ENCODE results near the gene ZNF385D.
"Not testable (repeated sequence)": the region's sequence is repeated elsewhere in the genome, so short reads cannot be mapped to it uniquely, and the experiment has no call there.

The ZNF385D gene

GRCh38 chr3:21434310-21434709 is 316.7 kb downstream of the ZNF385D start:
- DNase-seq = no peak

GRCh38 chr3:21433751-21434150 is 317.3 kb downstream of the ZNF385D start:
- no peak for DNase-seq

- no peak for DNase-seq
Observed at GRCh38 chr3:21426920-21427319, 324.1 kb downstream of the ZNF385D start.

DNA sequence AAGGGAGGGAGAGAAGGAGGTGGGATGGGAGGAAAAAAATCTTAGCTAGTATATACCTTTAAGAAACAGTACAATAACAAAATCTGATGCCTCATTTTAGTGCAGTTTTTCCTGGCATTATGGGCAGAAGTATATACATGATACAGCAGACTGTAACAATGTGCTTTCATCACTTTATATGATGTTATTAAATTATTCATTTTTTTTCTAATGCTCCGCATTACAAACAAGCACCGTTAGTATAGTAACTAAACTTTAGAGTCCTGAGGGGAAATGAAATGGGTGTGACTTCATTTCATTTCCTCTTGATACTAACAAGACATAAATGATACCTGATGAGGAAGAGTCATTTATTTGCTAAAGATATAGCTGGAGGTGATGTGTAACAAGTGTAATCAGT is 325.3 kb downstream of the ZNF385D start:
- no peak for DNase-seq

GRCh38 chr3:21421096-21421495 is 329.9 kb downstream of the ZNF385D start:
- no peak for DNase-seq

- no peak for DNase-seq
Observed at GRCh38 chr3:21417991-21418390, 333.0 kb downstream of the ZNF385D start.

GRCh38 chr3:21414506-21414905 is 336.5 kb downstream of the ZNF385D start:
- DNase-seq = no peak

DNA sequence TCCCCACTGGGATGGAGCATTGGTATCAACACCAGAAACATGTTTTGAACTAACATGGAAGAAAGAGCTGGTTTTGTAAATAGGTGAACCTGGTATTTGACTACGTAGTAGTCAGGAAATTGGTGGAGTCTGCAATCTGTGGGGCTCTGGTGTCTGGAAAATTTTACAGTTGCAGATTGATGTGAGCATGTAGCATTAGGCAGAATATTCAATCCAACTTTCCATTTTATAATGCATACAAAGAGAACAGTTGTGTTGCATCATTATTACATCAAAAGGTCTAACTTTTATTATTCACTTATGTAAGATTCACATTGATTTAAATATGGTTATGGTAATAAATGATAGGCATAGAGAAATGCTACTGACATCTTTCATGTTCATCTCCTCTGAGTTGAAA is 340.0 kb downstream of the ZNF385D start:
- no peak for DNase-seq

- no peak for DNase-seq
Observed at GRCh38 chr3:21409401-21409800, 341.6 kb downstream of the ZNF385D start.

DNA sequence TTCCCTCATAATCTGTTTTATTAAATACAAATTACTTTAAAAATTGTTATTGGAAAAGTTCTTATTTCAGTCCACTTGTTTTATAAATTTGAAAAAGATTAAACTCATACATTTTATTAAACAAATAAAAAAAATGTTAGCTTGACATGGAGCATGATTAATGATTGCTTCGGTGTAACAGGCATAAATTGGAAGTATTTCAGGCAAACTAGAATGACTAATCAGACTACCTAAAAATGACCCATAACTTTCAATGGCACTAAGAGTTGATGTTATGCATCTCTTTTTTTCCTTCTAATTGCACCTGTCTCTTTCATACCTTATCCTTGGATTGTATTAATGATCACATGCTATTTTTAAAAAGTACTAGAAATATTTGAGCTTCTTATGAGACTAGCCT is 343.3 kb downstream of the ZNF385D start:
- DNase-seq = no peak

GRCh38 chr3:21405671-21406667 is 345.0 kb downstream of the ZNF385D start:
- DNase-seq = no peak

- DNase-seq = no peak
Observed at GRCh38 chr3:21398461-21398860, 352.5 kb downstream of the ZNF385D start.

DNA sequence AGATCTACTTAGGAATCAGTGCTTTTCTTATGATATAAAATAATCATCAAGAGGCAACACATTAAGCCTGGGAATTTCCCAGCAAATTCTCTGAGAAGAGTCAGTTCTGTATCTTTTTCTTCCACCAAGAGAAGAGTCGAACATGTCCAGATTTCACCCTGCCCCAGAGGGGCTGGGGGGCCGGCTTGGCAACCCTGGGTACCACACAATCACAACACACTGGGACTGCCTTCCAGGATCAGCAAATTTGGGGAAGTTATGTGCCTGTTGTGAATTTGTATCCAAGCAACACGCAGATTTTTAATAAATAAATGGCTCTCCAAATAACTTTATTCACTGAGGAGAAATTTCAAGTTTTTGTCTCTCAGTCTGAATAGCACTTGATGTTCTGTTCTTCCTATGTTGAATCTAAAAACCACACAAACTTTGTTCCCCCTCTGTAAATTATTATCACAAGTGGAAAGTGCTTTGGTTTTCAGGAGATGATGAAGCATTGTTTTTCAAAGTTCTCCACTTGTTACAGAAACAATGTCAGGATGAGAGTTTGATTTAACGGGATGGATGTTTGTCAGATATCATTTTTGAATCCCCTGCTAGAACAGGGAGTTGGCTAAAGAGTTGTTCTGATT is 357.2 kb downstream of the ZNF385D start:
- no peak for DNase-seq

DNA sequence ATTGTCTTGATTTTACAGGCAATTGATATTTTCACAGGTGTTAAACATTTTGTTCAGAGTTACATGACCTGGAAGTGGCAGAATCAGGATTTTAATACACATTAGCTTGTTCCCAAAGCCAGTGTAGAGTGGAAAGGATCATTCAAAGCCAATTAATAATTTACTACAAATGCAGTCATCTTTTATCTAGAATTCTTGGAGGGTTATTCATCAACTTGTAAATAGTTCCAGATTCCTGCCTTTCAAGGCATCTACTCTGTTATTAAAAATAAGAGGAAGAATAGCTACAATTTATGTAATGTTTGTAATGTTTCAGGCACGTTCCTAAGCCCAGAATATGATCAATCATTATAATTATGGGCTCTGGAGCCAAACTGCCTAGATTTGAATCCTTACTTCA is 358.5 kb downstream of the ZNF385D start:
- DNase-seq = no peak

- DNase-seq = no peak
Observed at GRCh38 chr3:21390856-21391255, 360.2 kb downstream of the ZNF385D start.

- DNase-seq = peak; percentile 42
Observed at GRCh38 chr3:21390136-21390535, 360.9 kb downstream of the ZNF385D start.

DNA sequence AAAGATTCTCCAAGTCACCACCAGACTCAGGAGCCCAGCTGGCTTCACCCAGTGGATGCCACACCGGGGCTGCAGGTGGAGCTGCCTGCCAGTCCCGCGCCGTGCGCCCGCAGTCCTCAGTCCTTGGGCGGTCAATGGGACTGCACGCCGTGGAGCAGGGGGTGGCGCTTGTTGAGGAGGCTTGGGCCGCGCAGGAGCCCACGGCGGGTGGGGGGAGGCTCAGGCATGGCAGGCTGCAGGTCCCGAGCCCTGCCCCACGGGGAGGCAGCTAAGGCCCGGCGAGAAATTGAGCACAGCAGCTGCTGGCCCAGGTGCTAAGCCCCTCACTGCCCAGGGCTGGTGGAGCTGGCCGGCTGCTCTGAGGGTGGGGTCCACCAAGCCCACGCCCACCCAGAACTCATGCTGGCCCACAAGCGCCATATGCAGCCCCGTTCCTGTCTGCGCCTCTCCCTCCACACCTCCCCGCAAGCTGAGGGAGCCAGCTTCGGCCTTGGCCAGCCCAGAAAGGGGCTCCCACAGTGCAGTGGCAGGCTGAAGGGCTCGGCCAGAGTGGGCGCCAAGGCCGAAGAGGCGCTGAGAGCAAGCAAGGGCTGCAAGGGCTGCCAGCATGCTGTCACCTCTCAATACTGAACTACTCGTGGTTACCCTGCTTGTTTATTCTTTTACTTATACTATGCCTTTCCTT is 363.7 kb downstream of the ZNF385D start:
- not testable (repeated sequence) for DNase-seq

GRCh38 chr3:21378036-21378435 is 373.0 kb downstream of the ZNF385D start:
- not testable (repeated sequence) for DNase-seq

- no peak for DNase-seq
Observed at GRCh38 chr3:21377071-21377769, 373.8 kb downstream of the ZNF385D start.

DNA sequence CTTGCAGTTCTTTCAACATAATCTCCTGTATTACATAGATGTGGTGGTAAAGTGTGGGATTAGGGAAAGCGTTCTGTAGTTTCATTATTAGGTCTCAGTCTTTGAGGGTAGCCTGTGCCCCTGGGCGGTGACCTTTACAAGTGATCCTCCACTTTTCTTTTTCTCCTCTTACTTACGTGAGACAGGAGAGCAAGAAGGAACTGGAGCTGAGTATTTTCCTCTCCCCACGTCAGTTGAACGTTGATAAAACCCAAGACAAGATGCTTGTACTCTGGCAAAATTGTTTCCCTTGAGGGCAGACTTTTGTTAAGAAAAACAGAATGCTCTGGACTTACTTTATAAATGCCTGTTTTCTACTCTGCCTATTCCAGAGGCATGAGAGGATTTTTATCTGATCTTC is 378.7 kb downstream of the ZNF385D start:
- no peak for DNase-seq

Measured in HCEC 1CT (cell line).